ENCODE data around the gene ACOD1. TPM values are rescaled to one million over a fixed set of nuclear protein-coding genes. Genes with fewer than 3 reads are reported as not detected.

ACOD1 gene
- total and polyA plus RNA-seq, 2 of the 13 experiments (the other 11 are each of a cell fraction or from before 2014, with no cell fraction given), result not detected

DNA sequence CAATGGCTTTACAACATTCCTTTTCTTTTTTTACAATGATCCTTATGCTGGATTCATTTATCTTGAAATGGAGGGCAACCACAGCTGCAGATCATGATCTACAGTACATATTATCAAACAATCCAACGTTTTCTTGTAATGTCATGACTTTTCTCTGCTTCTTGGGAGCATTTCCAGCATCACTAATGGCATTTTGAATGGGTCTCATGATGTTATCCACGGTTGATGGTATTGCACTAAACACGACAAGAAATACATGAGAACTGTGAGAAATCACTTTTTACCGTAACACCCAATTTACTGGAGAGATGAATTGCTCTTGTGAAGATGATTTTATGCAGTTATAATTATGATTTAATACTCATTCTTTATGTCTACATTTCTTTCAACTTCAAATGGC lies 16.2 kb upstream of the ACOD1 start:
- in situ Hi-C loops (cut with HindIII; ENCODE audit: extremely low pct_ligation_motif_present, low pct_unique_long_range_greater_than_20kb), result no loop called here
- 3% methylated on average over 4 of the region's 4 CpGs for WGBS (ENCODE audit: low lambda C conversion rate)
- TF ChIP-seq, protein P1, sequence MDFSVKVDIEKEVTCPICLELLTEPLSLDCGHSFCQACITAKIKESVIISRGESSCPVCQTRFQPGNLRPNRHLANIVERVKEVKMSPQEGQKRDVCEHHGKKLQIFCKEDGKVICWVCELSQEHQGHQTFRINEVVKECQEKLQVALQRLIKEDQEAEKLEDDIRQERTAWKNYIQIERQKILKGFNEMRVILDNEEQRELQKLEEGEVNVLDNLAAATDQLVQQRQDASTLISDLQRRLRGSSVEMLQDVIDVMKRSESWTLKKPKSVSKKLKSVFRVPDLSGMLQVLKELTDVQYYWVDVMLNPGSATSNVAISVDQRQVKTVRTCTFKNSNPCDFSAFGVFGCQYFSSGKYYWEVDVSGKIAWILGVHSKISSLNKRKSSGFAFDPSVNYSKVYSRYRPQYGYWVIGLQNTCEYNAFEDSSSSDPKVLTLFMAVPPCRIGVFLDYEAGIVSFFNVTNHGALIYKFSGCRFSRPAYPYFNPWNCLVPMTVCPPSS (IDR thresholded peaks at IDR 0.05), result no peak
- TF ChIP-seq ZNF749 (CRISPR knock-in tag; IDR thresholded peaks at IDR 0.05; ENCODE audit: borderline replicate concordance), result no peak
- no peak for TF ChIP-seq KMT2A (CRISPR knock-in tag; IDR thresholded peaks at IDR 0.05)
- TF ChIP-seq, protein P2, sequence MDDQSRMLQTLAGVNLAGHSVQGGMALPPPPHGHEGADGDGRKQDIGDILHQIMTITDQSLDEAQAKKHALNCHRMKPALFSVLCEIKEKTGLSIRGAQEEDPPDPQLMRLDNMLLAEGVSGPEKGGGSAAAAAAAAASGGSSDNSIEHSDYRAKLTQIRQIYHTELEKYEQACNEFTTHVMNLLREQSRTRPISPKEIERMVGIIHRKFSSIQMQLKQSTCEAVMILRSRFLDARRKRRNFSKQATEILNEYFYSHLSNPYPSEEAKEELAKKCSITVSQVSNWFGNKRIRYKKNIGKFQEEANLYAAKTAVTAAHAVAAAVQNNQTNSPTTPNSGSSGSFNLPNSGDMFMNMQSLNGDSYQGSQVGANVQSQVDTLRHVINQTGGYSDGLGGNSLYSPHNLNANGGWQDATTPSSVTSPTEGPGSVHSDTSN (CRISPR knock-in tag; IDR thresholded peaks at IDR 0.05; ENCODE audit: borderline replicate concordance), result no peak
- no peak for TF ChIP-seq NFYC (CRISPR knock-in tag; IDR thresholded peaks at IDR 0.05)
- TF ChIP-seq, protein P3, sequence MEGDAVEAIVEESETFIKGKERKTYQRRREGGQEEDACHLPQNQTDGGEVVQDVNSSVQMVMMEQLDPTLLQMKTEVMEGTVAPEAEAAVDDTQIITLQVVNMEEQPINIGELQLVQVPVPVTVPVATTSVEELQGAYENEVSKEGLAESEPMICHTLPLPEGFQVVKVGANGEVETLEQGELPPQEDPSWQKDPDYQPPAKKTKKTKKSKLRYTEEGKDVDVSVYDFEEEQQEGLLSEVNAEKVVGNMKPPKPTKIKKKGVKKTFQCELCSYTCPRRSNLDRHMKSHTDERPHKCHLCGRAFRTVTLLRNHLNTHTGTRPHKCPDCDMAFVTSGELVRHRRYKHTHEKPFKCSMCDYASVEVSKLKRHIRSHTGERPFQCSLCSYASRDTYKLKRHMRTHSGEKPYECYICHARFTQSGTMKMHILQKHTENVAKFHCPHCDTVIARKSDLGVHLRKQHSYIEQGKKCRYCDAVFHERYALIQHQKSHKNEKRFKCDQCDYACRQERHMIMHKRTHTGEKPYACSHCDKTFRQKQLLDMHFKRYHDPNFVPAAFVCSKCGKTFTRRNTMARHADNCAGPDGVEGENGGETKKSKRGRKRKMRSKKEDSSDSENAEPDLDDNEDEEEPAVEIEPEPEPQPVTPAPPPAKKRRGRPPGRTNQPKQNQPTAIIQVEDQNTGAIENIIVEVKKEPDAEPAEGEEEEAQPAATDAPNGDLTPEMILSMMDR (CRISPR knock-in tag; IDR thresholded peaks at IDR 0.05), result no peak
- no peak for TF ChIP-seq ZNF407 (CRISPR knock-in tag; IDR thresholded peaks at IDR 0.05; ENCODE audit: not compliant biosample characterization)
- TF ChIP-seq ZC3H13 (CRISPR knock-in tag; IDR thresholded peaks at IDR 0.05), result no peak
- no peak for TF ChIP-seq ZNF225 (CRISPR knock-in tag; IDR thresholded peaks at IDR 0.05)
- no peak for TF ChIP-seq STAT5B (CRISPR knock-in tag; IDR thresholded peaks at IDR 0.05)
- no peak for TF ChIP-seq GLI4 (CRISPR knock-in tag; IDR thresholded peaks at IDR 0.05; ENCODE audit: borderline replicate concordance)
- no peak for TF ChIP-seq EHMT2 (IDR thresholded peaks at IDR 0.05; ENCODE audit: borderline replicate concordance, low read depth, low read length)
- no peak for TF ChIP-seq RNF2 (conservative IDR thresholded peaks at IDR 0.05; ENCODE audit: low read depth)

More for the DNA sequence above, 16.2 kb upstream of the ACOD1 start:
- no peak for FAIRE-seq
- no peaks in the 10 kb centered on the region for H3K36me3 ChIP-seq (replicated peaks in 1 of 2; ENCODE audit: control insufficient read depth in 1 of 2, insufficient read depth in 2 of 2, low read length in 2 of 2)
- no peaks in the 10 kb centered on the region for H3K4me1 ChIP-seq (ENCODE audit: insufficient read depth, low read length)
- no peak overlapping the region for H3K4me2 ChIP-seq (ENCODE audit: low read depth, low read length)
- no peaks in the 10 kb centered on the region for H3K79me2 ChIP-seq (ENCODE audit: insufficient read depth, low read length)
- H2AFZ ChIP-seq (ENCODE audit: low read length), result no peak overlapping the region
- no peaks in the 10 kb centered on the region for H3K9me3 ChIP-seq (ENCODE audit: low read length)
- no peak for ATAC-seq
- no peaks in the 10 kb centered on the region; a peak in 1 of 5 replicates for H3K27me3 ChIP-seq (ENCODE audit: control insufficient read depth in 1 of 2, insufficient read depth in 2 of 2, low read length in 2 of 2)
- no peaks in the 10 kb centered on the region for H4K20me1 ChIP-seq (ENCODE audit: insufficient read depth, low read length)
- POLR2A ChIA-PET, result no interaction called here
- no peak for DNase-seq (ENCODE audit: low spot score)
- intact Hi-C loops (cut with micrococcal nuclease; ENCODE audit: unreplicated experiment), result no loop called here
- H3K4me3 ChIP-seq (replicated peaks in 1 of 3; ENCODE audit: insufficient read depth in 1 of 3, low read depth in 2 of 3, low read length in 3 of 3), result no peak overlapping the region
- no TSS peak for BruUV-seq (replicated peaks)
- no peak overlapping the region for H3K27ac ChIP-seq (ENCODE audit: extremely low read length, insufficient read depth, low read length)
- H3K9ac ChIP-seq (ENCODE audit: insufficient read depth, low read depth, low read length), result no peak overlapping the region
- CTCF ChIA-PET (ENCODE audit: low intra/inter-chr PET ratio, low total read pairs), result no interaction called here
